GM12874 (cell line): ENCODE results near the gene ZC3H10.

Experiments
- CTCF ChIP-seq: IDR thresholded peaks from 2 replicates; pipeline ENCODE4 v1.5.1; 2011; ENCODE audit warnings: low read depth, mild to moderate bottlenecking, control low read depth, low read length, moderate library complexity; ENCODE audit not compliant: insufficient read depth

ZC3H10 gene

GRCh38 chr12:56117778-56118687 is at the start of gene ZC3H10:
Gene ZC3H10 (plus strand): TSS chr12:56118266. CDS start chr12:56120563, 2,297 bp downstream.
- peak; percentile 60 for TF ChIP-seq CTCF

GRCh38 chr12:56071648-56072047 is 46.4 kb upstream of the ZC3H10 start:
- no peak for TF ChIP-seq CTCF

- TF ChIP-seq CTCF = no peak
Observed at GRCh38 chr12:56074396-56074795, 43.7 kb upstream of the ZC3H10 start.

GRCh38 chr12:56078427-56078826 is 39.6 kb upstream of the ZC3H10 start:
- no peak for TF ChIP-seq CTCF

GRCh38 chr12:56078931-56079722 is 38.9 kb upstream of the ZC3H10 start:
- TF ChIP-seq CTCF = peak; percentile 77

- TF ChIP-seq CTCF = no peak
Observed at GRCh38 chr12:56079723-56080555, 38.1 kb upstream of the ZC3H10 start, which contains the start of gene ERBB3. Gene ERBB3 (plus strand): TSS chr12:56080165. CDS start chr12:56080301, 136 bp downstream.
